IPS-NIHi7 (cell line): ENCODE results near the gene PGM3.

ENCODE experiments used
- DNase-seq: peaks from one replicate; pipeline ENCODE4 v3.0.0; 2012; ENCODE audit warnings: mixed read lengths; ENCODE audit errors: extremely low spot score

The PGM3 gene

GRCh38 chr6:83183082-83183828 lies 9.8 kb downstream of the PGM3 start:
- no peak for DNase-seq

DNA sequence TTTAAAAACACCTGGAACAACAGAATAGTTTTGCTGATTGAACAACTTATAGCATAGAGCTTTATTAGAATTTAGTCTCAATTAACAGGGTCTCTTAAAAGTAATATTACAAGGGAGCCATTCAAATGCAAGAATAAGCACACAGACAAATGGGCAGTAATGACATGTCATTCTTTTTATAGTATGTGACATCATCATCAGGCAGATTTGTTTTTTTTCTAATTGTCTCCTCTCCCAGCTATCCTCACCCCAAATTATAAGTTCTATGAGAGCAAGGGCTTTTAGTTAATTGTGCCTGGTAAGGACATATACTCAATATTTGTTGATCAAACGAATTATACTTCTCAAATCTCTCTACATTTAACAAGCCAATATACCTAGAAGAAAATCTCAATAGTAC lies 11.0 kb downstream of the PGM3 start:
- no peak for DNase-seq

- DNase-seq, result no peak
These were observed 12.6 kb downstream of the PGM3 start for GRCh38 chr6:83180426-83180950.

- DNase-seq, result no peak
These were observed 16.8 kb downstream of the PGM3 start for GRCh38 chr6:83176246-83176645.

GRCh38 chr6:83169511-83169910 lies 23.6 kb downstream of the PGM3 start:
- no peak for DNase-seq

- DNase-seq, result no peak
These were observed 24.0 kb downstream of the PGM3 start for GRCh38 chr6:83169106-83169505.

DNA sequence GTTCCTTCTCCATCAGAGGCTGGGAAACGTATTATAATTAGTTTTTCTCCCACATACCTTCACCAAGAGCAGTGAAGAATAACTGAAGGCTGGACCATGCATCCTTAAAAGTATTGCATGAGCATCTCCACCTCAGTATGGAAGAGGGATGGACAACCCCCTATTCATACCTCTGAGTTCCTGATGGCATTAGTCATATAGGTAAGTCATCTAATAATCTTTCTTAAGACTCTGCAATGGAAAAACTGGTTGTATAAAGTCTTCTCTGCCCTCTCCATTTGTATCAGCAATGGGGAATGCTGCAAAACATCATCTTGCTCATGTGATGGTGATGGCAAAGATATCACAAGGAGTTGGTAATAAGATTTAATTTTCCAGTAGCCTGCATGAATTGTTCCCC lies 24.5 kb downstream of the PGM3 start:
- no peak for DNase-seq

GRCh38 chr6:83167726-83168278 lies 25.3 kb downstream of the PGM3 start:
- DNase-seq, result no peak

- DNase-seq, result no peak
These were observed 32.9 kb downstream of the PGM3 start for GRCh38 chr6:83160167-83160566.

GRCh38 chr6:83155794-83156193 lies 37.3 kb downstream of the PGM3 start:
- DNase-seq, result no peak

DNA sequence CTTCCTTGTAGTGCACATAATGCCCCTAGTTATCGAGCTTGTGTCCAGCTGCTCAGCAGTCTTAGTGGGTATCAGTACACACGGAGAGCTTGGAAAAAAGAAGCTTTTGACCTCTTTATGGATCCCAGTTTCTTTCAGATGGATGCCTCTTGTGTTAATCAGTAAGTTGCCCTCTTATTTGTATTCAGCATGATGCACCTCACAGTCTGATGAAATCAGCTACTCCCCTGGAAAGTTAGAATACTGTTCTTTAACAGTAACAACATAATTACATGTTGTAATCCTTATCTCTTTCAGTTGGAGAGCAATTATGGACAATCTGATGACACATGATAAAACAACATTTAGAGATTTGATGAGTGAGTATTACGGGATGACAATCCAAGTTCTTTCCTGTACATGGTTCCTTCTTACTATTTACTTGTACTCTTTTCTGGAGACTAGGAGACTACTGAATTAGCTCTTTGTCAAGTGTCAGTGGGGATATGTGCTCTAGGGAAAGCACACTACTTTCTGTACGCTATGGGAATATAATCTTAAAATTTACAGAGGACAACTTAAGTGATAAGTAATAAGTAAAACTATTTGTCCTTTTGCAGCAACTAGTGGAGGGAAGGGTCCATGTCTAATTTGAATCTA lies 39.1 kb downstream of the PGM3 start:
- no peak for DNase-seq

GRCh38 chr6:83152913-83153312 lies 40.2 kb downstream of the PGM3 start:
- no peak for DNase-seq

DNA sequence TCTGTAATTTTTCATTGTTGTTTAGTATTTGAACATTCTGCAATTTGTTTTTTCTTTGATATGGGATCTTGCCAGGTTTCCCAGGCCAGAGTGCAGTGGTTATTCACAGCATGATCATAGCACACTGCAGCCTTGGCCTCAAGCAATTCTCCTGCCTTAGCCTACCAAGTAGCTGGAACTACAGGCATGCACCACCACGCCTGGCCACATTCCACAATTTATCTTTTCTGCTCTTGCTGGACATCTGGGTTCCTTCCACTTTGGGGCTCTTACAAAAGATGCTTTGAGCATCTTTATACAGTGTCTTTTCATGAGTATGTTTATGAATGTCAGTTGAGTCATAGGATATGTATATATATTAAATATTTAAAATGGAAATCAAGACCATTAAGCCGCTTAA lies 42.0 kb downstream of the PGM3 start:
- DNase-seq, result no peak

DNA sequence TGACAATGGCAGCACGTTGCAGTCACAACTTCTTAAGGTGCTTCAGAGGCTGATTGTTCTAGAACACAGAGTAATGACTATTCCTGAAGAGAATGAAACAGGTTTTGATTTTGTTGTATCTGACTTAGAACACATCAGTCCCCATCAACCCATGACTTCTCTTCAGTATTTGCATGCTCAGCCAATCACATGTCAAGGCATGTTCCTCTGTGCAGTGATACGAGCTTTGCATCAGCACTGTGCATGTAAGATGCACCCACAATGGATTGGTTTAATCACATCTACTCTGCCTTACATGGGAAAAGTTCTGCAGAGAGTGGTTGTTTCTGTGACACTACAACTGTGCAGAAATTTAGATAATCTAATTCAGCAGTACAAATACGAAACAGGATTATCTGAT lies 54.3 kb downstream of the PGM3 start:
- no peak for DNase-seq

DNA sequence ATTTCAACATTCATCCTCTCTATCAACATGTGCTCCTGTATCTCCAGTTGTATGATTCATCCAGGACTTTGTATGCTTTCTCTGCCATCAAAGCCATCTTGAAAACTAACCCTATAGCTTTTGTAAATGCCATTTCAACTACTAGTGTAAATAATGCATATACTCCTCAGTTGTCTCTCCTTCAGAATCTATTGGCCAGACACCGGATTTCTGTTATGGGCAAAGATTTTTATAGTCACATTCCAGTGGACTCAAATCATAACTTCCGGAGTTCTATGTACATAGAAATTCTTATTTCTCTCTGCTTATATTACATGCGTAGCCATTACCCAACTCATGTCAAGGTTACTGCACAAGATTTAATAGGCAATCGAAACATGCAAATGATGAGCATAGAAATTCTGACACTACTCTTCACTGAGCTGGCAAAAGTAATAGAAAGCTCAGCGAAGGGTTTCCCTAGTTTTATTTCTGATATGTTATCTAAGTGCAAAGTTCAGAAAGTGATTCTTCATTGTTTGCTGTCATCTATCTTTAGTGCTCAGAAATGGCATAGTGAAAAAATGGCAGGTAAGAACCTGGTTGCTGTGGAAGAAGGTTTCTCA lies 54.8 kb downstream of the PGM3 start:
- DNase-seq, result no peak

DNA sequence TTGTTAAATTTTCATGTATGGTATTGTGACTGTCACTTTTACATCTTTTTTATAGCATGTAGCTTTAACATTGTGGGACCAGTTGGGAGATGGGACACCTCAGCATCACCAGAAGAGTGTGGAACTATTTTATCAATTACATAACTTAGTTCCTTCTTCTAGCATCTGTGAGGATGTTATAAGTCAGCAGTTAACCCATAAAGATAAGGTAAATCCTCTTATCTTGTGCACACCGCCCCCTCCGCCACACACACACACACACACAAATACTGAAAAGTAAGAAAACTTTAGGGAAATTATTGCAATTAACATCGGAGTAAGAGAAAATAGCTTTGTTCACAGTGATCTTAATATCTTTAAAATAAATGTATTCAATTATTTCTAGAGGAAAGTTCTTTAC lies 60.9 kb downstream of the PGM3 start:
- DNase-seq, result no peak

- DNase-seq, result no peak
These were observed 65.1 kb downstream of the PGM3 start for GRCh38 chr6:83127976-83128375.

GRCh38 chr6:83127258-83127657 lies 65.8 kb downstream of the PGM3 start:
- DNase-seq, result no peak

DNA sequence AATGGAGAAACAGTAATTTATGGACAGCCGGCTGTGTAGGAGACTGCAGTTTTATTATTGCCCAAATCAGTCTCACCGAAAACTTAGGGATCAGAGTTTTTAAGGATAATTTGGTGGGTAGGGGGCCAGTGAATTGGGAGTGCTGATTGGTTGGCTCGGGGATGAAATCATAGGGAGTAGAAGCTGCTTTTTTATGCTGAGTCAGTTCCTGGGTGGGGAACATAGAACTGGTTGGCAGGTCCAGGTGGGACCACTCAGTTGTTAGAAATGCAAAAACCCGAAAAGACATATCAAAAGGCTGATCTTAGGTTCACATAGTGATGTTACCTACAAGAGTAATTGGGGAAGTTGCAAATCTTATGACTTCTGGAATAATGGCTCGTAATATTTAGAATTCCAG lies 66.3 kb downstream of the PGM3 start:
- DNase-seq, result no peak

DNA sequence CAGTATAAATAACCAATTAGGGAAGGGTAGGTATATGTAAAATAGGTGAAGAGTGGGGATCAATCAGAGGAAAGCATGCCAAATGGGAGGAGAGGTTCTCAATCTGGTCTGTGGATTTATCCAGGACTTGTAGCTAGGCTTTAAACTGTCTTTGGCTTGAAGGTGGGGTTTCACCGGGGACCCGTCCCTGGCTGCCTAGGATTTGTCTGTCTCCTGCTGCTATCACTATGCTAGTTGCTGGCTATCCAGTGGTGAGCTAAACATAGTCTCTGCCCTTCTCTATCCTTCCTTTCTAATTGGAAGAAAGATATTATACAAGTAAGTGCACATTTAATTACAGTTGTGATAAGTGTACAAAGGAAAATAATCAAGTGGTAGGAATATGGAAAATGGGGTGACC lies 66.8 kb downstream of the PGM3 start:
- DNase-seq, result no peak

DNA sequence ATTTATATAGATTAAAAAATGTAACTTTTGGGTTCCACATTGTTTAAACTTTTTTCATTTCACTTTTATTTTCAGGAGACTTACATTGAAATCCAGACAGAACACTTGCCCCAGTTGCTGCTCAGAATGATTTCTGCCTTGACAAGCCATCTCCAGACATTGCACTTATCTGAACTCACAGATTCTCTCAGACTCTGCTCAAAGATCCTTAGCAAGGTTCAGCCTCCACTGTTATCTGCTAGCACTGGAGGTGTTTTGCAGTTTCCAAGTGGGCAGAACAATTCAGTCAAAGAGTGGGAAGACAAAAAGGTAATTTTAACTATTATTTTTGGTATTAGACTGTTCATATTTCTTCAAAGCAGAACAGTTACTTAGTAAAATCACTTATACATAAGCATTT lies 67.6 kb downstream of the PGM3 start:
- DNase-seq, result no peak

DNA sequence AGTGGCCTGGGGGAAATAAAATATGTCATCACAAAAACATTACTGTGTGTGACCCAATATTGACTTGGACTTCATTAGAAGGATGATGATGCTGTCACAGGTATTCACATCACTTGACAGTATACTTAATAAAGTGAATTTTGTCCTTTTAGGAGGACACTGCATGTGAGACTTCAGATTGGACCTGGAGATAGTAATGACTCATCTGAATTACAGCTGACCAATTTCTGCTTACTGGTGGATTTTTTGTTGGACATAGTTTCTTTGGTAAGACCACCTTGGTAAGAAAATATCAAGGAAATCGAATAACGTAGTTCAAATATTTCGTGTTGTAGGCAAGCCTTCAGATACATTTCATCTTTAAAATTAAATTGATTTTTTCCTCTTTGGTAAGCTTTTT lies 68.5 kb downstream of the PGM3 start:
- DNase-seq, result no peak
